Fibroblast of lung (primary cell): ENCODE measurements around the gene CHRND. TPM values are rescaled to one million over a fixed set of nuclear protein-coding genes. Genes with fewer than 3 reads are reported as not detected.

Experiments used
- DNase-seq, 2 donors: peaks; one replicate each; pipeline versions ENCODE4 v3.0.0 to v3.0.0-alpha.2; 2010; ENCODE audit warnings: low read depth in 2 of 2
- H2AFZ ChIP-seq: 2 replicates; pipeline ENCODE4 v1.5.1; 2012; ENCODE audit warnings: low read length, control low read depth, inconsistent platforms
- H3K27ac ChIP-seq: 2 replicates; pipeline ENCODE4 v1.5.1; 2011; ENCODE audit warnings: low read length, control low read depth; ENCODE audit not compliant: insufficient read depth
- H3K27me3 ChIP-seq: 2 replicates; pipeline ENCODE4 v1.5.1; 2011; ENCODE audit warnings: mild to moderate bottlenecking, low read length; ENCODE audit not compliant: control insufficient read depth, insufficient read depth
- H3K36me3 ChIP-seq: 2 replicates; pipeline ENCODE4 v1.5.1; 2011; ENCODE audit warnings: low read length; ENCODE audit not compliant: control insufficient read depth, insufficient read depth
- H3K4me1 ChIP-seq: 2 replicates; pipeline ENCODE4 v1.5.1; 2011; ENCODE audit warnings: low read length; ENCODE audit not compliant: control insufficient read depth, insufficient read depth; ENCODE audit errors: extremely low read depth
- H3K4me2 ChIP-seq: 2 replicates; pipeline ENCODE4 v1.5.1; 2011; ENCODE audit warnings: low read length, control low read depth; ENCODE audit not compliant: insufficient read depth; ENCODE audit errors: extremely low read depth
- H3K4me3 ChIP-seq, 4 experiments: fragments of 200-600 bp in 1 of 4; sonication (generic) in 1 of 4; replicated peaks in 1 of 4; 2 replicates each; pipeline ENCODE4 v1.5.1; 2011 to 2016; ENCODE audit warnings: low read length in 4 of 4, low read depth in 3 of 4, mild to moderate bottlenecking in 3 of 4, control low read depth in 2 of 4, inconsistent platforms in 1 of 4, mixed read lengths in 1 of 4; ENCODE audit not compliant: insufficient read depth in 1 of 4; ENCODE audit errors: control extremely low read depth in 1 of 4
- H3K79me2 ChIP-seq: 2 replicates; pipeline ENCODE4 v1.5.1; 2012; ENCODE audit warnings: mild to moderate bottlenecking, low read length, inconsistent platforms; ENCODE audit not compliant: control insufficient read depth, insufficient read depth
- H3K9ac ChIP-seq: 2 replicates; pipeline ENCODE4 v1.5.1; 2011; ENCODE audit warnings: mild to moderate bottlenecking, low read length, control low read depth; ENCODE audit not compliant: insufficient read depth
- H3K9me3 ChIP-seq: 2 replicates; pipeline ENCODE4 v1.5.1; 2012; ENCODE audit warnings: low read depth, low read length; ENCODE audit not compliant: control insufficient read depth, insufficient read depth
- H4K20me1 ChIP-seq: 2 replicates; pipeline ENCODE4 v1.5.1; 2011; ENCODE audit warnings: low read length; ENCODE audit not compliant: control insufficient read depth, insufficient read depth; ENCODE audit errors: extremely low read depth
- CTCF ChIP-seq, 2 donors: IDR thresholded peaks in 1 of 2; conservative IDR thresholded peaks in 1 of 2; 1 replicate in 1 of 2; 2 replicates in 1 of 2; pipeline ENCODE4 v1.5.1; 2011 to 2012; ENCODE audit warnings: low read length in 2 of 2, control low read depth in 1 of 2, inconsistent platforms in 1 of 2, low read depth in 1 of 2, mild to moderate bottlenecking in 1 of 2
- EZH2 ChIP-seq: IDR thresholded peaks from 2 replicates; pipeline ENCODE4 v1.5.1; 2012; ENCODE audit warnings: low read length, control low read depth, mild to moderate bottlenecking; ENCODE audit errors: missing control alignments
- polyA plus RNA-seq, 2 donors: library from polyadenylated mRNA; depleted of rRNA in 1 of 2; stranded (reverse) in 1 of 2; unstranded in 1 of 2; fragments of >200 nt; gene quantifications; 2 replicates each; pipeline ENCODE4 v1.2.1, GENCODE V29; 2011 to 2012; ENCODE audit warnings: missing spikeins in 1 of 2
- total RNA-seq: library from RNA; depleted of rRNA; stranded (reverse); fragments of >200 nt; gene quantifications from 2 replicates; pipeline ENCODE4 v1.2.1, GENCODE V29; 2014

The CHRND gene
- total and polyA plus RNA-seq, 2 donors (not counting 1 experiment from before 2014, with no cell fraction given) = not detected

- Histone ChIP-seq H3K27me3 (peaks cover 15% of the 10 kb centered on the region), H3K36me3 (no peaks in the 10 kb centered on the region), H3K9ac (no peak overlapping the region), H3K4me1 (no peaks in the 10 kb centered on the region), H3K79me2 (no peaks in the 10 kb centered on the region), H3K4me2 (peak overlapping the region; percentile 35), H3K27ac (no peak overlapping the region), H3K4me3 (peak overlapping the region in 1 of 4 experiments; percentile 2), H3K9me3 (no peaks in the 10 kb centered on the region), H4K20me1 (no peaks in the 10 kb centered on the region), H2AFZ (no peak overlapping the region)
- TF ChIP-seq EZH2 (peak; percentile 8), CTCF (conservative IDR thresholded peaks at IDR 0.05 in 1 of 2, IDR thresholded peaks at IDR 0.05 in 1 of 2; ENCODE audit: low read depth in 1 of 2, low read length in 2 of 2) (no peak)
- peak; percentile 15 to 28 for DNase-seq
Observed at GRCh38 chr2:232523682-232524597, 2.0 kb upstream of the CHRND start.

- no peak for DNase-seq
- H4K20me1 ChIP-seq = no peaks in the 10 kb centered on the region
- no peaks in the 10 kb centered on the region for H3K79me2 ChIP-seq
- no peaks in the 10 kb centered on the region for H3K36me3 ChIP-seq
- no peak overlapping the region for H3K4me2 ChIP-seq
- H3K4me1 ChIP-seq = no peaks in the 10 kb centered on the region
- H3K4me3 ChIP-seq = no peak overlapping the region
- H3K27me3 ChIP-seq = peaks cover 15% of the 10 kb centered on the region
- no peak for TF ChIP-seq EZH2
- H3K9ac ChIP-seq = no peak overlapping the region
- no peak overlapping the region for H2AFZ ChIP-seq
- H3K27ac ChIP-seq = no peak overlapping the region
- H3K9me3 ChIP-seq = no peaks in the 10 kb centered on the region
Observed at GRCh38 chr2:232524771-232525170, 1.2 kb upstream of the CHRND start.

- Histone ChIP-seq H3K4me2 (no peak overlapping the region), H4K20me1 (no peaks in the 10 kb centered on the region), H3K27me3 (peaks cover 15% of the 10 kb centered on the region), H3K9ac (no peak overlapping the region), H2AFZ (no peak overlapping the region), H3K27ac (no peak overlapping the region), H3K36me3 (no peaks in the 10 kb centered on the region), H3K4me1 (no peaks in the 10 kb centered on the region), H3K4me3 (no peak overlapping the region), H3K9me3 (no peaks in the 10 kb centered on the region), H3K79me2 (no peaks in the 10 kb centered on the region)
- DNase-seq = no peak
- TF ChIP-seq EZH2 (no peak), CTCF (conservative IDR thresholded peaks at IDR 0.05 in 1 of 2, IDR thresholded peaks at IDR 0.05 in 1 of 2; ENCODE audit: low read depth in 1 of 2, low read length in 2 of 2) (no peak)
Observed at GRCh38 chr2:232525199-232525598, 761 bp upstream of the CHRND start.
